RWPE2 (cell line): Measurements from ENCODE around the gene GPBP1L1.
"Not testable (repeated sequence)": the region's sequence is repeated elsewhere in the genome, so short reads cannot be mapped to it uniquely, and the experiment has no call there.

ENCODE experiments used
- ATAC-seq: fragments of 200-7000 bp; cut with Tn5 transposase; 3 replicates; pipeline ENCODE4 v1.9.1; 2021; ENCODE audit warnings: low read depth
- DNase-seq: peaks from one replicate; pipeline ENCODE4 v3.0.0-alpha.2; 2020; ENCODE audit warnings: low spot score
- H3K27ac ChIP-seq: fragments of 450-650 bp; 2 replicates; pipeline ENCODE4 v1.5.1; 2017; ENCODE audit warnings: mild to moderate bottlenecking; ENCODE audit not compliant: poor library complexity, severe bottlenecking
- H3K27me3 ChIP-seq: fragments of 250-450 bp; sonication (Bioruptor Pico); 2 replicates; pipeline ENCODE4 v1.5.1; 2021; ENCODE audit warnings: mild to moderate bottlenecking, moderate library complexity; ENCODE audit not compliant: insufficient read depth, poor library complexity, severe bottlenecking
- H3K36me3 ChIP-seq: fragments of 250-450 bp; sonication (Bioruptor Pico); 2 replicates; pipeline ENCODE4 v1.5.1; 2020; ENCODE audit warnings: low read depth, mild to moderate bottlenecking, moderate library complexity
- H3K4me1 ChIP-seq: fragments of 250-450 bp; sonication (Bioruptor Pico); 2 replicates; pipeline ENCODE4 v1.5.1; 2021; ENCODE audit warnings: mild to moderate bottlenecking, moderate library complexity; ENCODE audit not compliant: insufficient read depth, poor library complexity, severe bottlenecking
- H3K4me3 ChIP-seq: fragments of 250-450 bp; sonication (Bioruptor Pico); 2 replicates; pipeline ENCODE4 v1.5.1; 2021; ENCODE audit warnings: mild to moderate bottlenecking, moderate library complexity; ENCODE audit not compliant: severe bottlenecking
- H3K9me3 ChIP-seq: fragments of 250-450 bp; sonication (Bioruptor Pico); 2 replicates; pipeline ENCODE4 v1.5.1; 2021; ENCODE audit warnings: mild to moderate bottlenecking, moderate library complexity; ENCODE audit not compliant: severe bottlenecking
- CTCF ChIP-seq: fragments of 450-650 bp; IDR thresholded peaks from one replicate; pipeline ENCODE4 v1.5.1; 2017; ENCODE audit warnings: mild to moderate bottlenecking, moderate library complexity; ENCODE audit not compliant: poor library complexity, severe bottlenecking

GPBP1L1 gene

GRCh38 chr1:45604239-45604638 is 82.1 kb downstream of the GPBP1L1 start:
- TF ChIP-seq CTCF: no peak
- H3K36me3 ChIP-seq: peaks cover 76% of the 10 kb centered on the region
- H3K27ac ChIP-seq: no peak overlapping the region
- no peak for DNase-seq
- H3K4me3 ChIP-seq: no peak overlapping the region
- ATAC-seq: no peak
- no peaks in the 10 kb centered on the region for H3K9me3 ChIP-seq
- H3K27me3 ChIP-seq: no peaks in the 10 kb centered on the region
- H3K4me1 ChIP-seq: no peaks in the 10 kb centered on the region

GRCh38 chr1:45596765-45597164 is 89.6 kb downstream of the GPBP1L1 start:
- not testable (repeated sequence) for H3K4me3 ChIP-seq, DNase-seq, H3K27ac ChIP-seq, H3K4me1 ChIP-seq, ATAC-seq, H3K27me3 ChIP-seq, H3K9me3 ChIP-seq
- H3K36me3 ChIP-seq: peaks cover 68% of the 10 kb centered on the region

- Histone ChIP-seq H3K4me3 (no peak overlapping the region), H3K27me3 (no peaks in the 10 kb centered on the region), H3K9me3 (no peaks in the 10 kb centered on the region), H3K27ac (no peak overlapping the region), H3K36me3 (peaks cover 73% of the 10 kb centered on the region), H3K4me1 (no peaks in the 10 kb centered on the region)
- DNase-seq (no peak), ATAC-seq (no peak)
- TF ChIP-seq CTCF: no peak
These were observed 91.9 kb downstream of the GPBP1L1 start for GRCh38 chr1:45594412-45594811.

DNA sequence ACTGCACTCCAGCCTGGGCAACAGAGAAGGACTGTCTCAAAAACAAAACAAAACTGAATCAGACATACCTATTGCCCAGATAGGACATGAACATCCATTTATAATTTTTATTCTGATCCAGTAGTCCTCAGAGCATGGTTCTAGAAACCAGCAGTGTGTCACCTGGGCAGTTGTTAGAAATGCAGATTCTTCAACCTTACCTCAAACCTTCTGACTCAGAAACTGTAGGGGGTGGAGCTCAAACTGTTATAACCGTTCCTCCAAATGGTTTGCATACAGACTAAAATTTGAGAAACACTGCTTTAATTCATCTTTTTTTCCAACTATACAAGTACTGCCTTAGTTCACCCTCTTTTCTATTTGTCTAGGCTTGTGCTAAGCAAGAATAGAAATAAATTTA is 96.5 kb downstream of the GPBP1L1 start:
- DNase-seq: no peak
- Histone ChIP-seq H3K4me1 (no peaks in the 10 kb centered on the region), H3K27me3 (no peaks in the 10 kb centered on the region), H3K9me3 (no peaks in the 10 kb centered on the region), H3K36me3 (peaks cover 55% of the 10 kb centered on the region), H3K27ac (peak overlapping the region; percentile 24), H3K4me3 (no peak overlapping the region)
- peak; percentile 32; the same call in 2 of the 3 replicates for ATAC-seq
- TF ChIP-seq CTCF: no peak

GRCh38 chr1:45586769-45587168 is 99.6 kb downstream of the GPBP1L1 start:
- Histone ChIP-seq H3K4me3 (no peak overlapping the region), H3K27me3 (no peaks in the 10 kb centered on the region), H3K27ac (no peak overlapping the region), H3K36me3 (peaks cover 26% of the 10 kb centered on the region), H3K4me1 (no peaks in the 10 kb centered on the region), H3K9me3 (no peaks in the 10 kb centered on the region)
- no peak for TF ChIP-seq CTCF
- DNase-seq: no peak
- no peak for ATAC-seq
